PFSK-1 (cell line): ENCODE measurements around the gene SIL1.

Experiments used
- SIN3A ChIP-seq: IDR thresholded peaks from 2 replicates; pipeline ENCODE4 v1.6.1; 2012; ENCODE audit warnings: mild to moderate bottlenecking, low read length, moderate library complexity, borderline replicate concordance; ENCODE audit not compliant: insufficient read depth
- TAF1 ChIP-seq: IDR thresholded peaks from 2 replicates; pipeline ENCODE4 v1.6.1; 2012; ENCODE audit warnings: low read length, control low read depth, borderline replicate concordance; ENCODE audit not compliant: insufficient read depth

GRCh38 chr5:139118804-139119203 is 79.4 kb downstream of the SIL1 start:
- TF ChIP-seq TAF1 (no peak), SIN3A (no peak)
